Body of pancreas (tissue), 4 donors: ENCODE measurements around the gene TCF12.
A peak's percentile ranks its signal among the peaks of the same experiment; 100 is the strongest.

Source experiments
- CTCF ChIP-seq, 7 experiments: fragments of 450-650 bp in 4 of 7; fragments of 200-600 bp in 3 of 7; sonication (generic) in 3 of 7; IDR thresholded peaks; one replicate each; pipeline ENCODE4 v1.5.1; 2016 to 2019; ENCODE audit warnings: antibody characterized with exemption in 7 of 7
- POLR2A ChIP-seq, 3 donors: fragments of 450-650 bp; IDR thresholded peaks; one replicate each; pipeline ENCODE4 v1.6.1; 2016; ENCODE audit warnings: antibody characterized with exemption in 3 of 3, mild to moderate bottlenecking in 2 of 3

- TF ChIP-seq CTCF (IDR thresholded peaks at IDR 0.05) (peak; percentile 30 to 66 (median 58)), POLR2A (IDR thresholded peaks at IDR 0.05) (no peak)
Measured at GRCh38 chr15:57138349-57138788, 219.9 kb downstream of the TCF12 start.
